MM.1S (cell line): ENCODE measurements around the gene PLEKHA5.

Source experiments
- CTCF ChIP-seq: fragments of 300-600 bp; sonication (generic); IDR thresholded peaks from 2 replicates; pipeline ENCODE4 v1.5.1; 2016; ENCODE audit warnings: antibody characterized with exemption, low read length, mixed read lengths
- EZH2 ChIP-seq: fragments of 300-600 bp; sonication (generic); optimal IDR thresholded peaks from 2 replicates; pipeline ENCODE3; 2017; ENCODE audit warnings: low read depth, mild to moderate bottlenecking, antibody characterized with exemption, low read length, mixed read lengths
- EZH2phosphoT487 ChIP-seq: fragments of 300-600 bp; sonication (generic); IDR thresholded peaks from 2 replicates; pipeline ENCODE4 v1.6.1; 2018; ENCODE audit warnings: antibody characterized with exemption, low read length

DNA sequence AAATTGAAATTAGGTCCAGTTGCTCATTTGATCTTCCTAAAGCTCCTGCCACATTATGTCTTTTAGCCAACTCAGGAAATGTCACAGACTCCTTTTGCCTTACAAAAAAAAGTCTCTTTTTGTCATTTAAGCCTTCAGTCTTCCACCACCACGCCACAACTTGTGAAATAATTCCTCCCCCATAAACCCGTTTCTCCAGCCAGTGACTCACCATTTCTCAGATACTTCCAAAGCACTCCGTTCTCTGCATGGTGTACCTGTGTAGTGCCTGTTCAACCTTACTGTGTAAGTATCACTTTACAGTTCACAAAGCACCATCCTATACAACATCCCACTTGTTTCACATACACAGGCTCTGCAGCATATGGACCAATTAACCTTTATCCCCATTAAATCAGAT lies 170.2 kb downstream of the PLEKHA5 start:
- no peak for TF ChIP-seq CTCF
- TF ChIP-seq EZH2phosphoT487 = no peak
- no peak for TF ChIP-seq EZH2
